ENCODE measurements around the gene RAET1G. TPM values are rescaled to one million over a fixed set of nuclear protein-coding genes. Genes with fewer than 3 reads are reported as not detected.
"Not testable (repeated sequence)": the region's sequence is repeated elsewhere in the genome, so short reads cannot be mapped to it uniquely, and the experiment has no call there.

RAET1G gene
- total RNA-seq, 2 experiments from 2014 or later: not detected

GRCh38 chr6:149948616-149949015 lies 25.7 kb upstream of the RAET1G start:
- intact Hi-C loops (cut with micrococcal nuclease): no loop called here
- CTCF ChIA-PET: interaction anchor here (2.7 kb wide), 1 partner anchor 68 kb away, joined by 5 read pairs; no protein-coding TSS in a partner anchor
- Mint-ChIP-seq H3K27ac (no peak overlapping the region), H3K4me1 (ENCODE audit: low read depth) (peaks cover 3% of the 10 kb centered on the region), H3K9me3 (no peaks in the 10 kb centered on the region), H3K4me3 (no peak overlapping the region), H3K36me3 (ENCODE audit: low read depth) (no peaks in the 10 kb centered on the region), H3K27me3 (peaks cover 40% of the 10 kb centered on the region)
- ATAC-seq (no peak), DNase-seq (no peak)
- POLR2A ChIA-PET: no interaction called here
- no peak for TF ChIP-seq CTCF (IDR thresholded peaks at IDR 0.05)

GRCh38 chr6:149948011-149948410 lies 25.1 kb upstream of the RAET1G start:
- POLR2A ChIA-PET: no interaction called here
- H3K9me3 Mint-ChIP-seq: no peaks in the 10 kb centered on the region
- H3K27ac Mint-ChIP-seq: no peak overlapping the region
- DNase-seq (no peak), ATAC-seq (no peak)
- TF ChIP-seq CTCF (IDR thresholded peaks at IDR 0.05): no peak
- no peak overlapping the region for H3K4me3 Mint-ChIP-seq
- no peaks in the 10 kb centered on the region for H3K36me3 Mint-ChIP-seq (ENCODE audit: low read depth)
- peaks cover 34% of the 10 kb centered on the region for H3K27me3 Mint-ChIP-seq
- CTCF ChIA-PET: interaction anchor here (2.7 kb wide), 1 partner anchor 68 kb away, joined by 5 read pairs; no protein-coding TSS in a partner anchor
- no peaks in the 10 kb centered on the region for H3K4me1 Mint-ChIP-seq (ENCODE audit: low read depth)
- intact Hi-C loops (cut with micrococcal nuclease): no loop called here

- H3K4me1 Mint-ChIP-seq (ENCODE audit: low read depth); H3K4me3 Mint-ChIP-seq; H3K27ac Mint-ChIP-seq; H3K9me3 Mint-ChIP-seq; intact Hi-C loops (cut with micrococcal nuclease); ATAC-seq; POLR2A ChIA-PET; H3K36me3 Mint-ChIP-seq (ENCODE audit: low read depth); DNase-seq: not testable (repeated sequence)
- CTCF ChIA-PET: interaction anchor here (2.7 kb wide), 1 partner anchor 69 kb away, joined by 5 read pairs; no protein-coding TSS in a partner anchor
- H3K27me3 Mint-ChIP-seq: peaks cover 31% of the 10 kb centered on the region
Measured at GRCh38 chr6:149947533-149947932, 24.6 kb upstream of the RAET1G start.

- CTCF ChIA-PET; H3K9me3 Mint-ChIP-seq; H3K36me3 Mint-ChIP-seq (ENCODE audit: low read depth); H3K27ac Mint-ChIP-seq; ATAC-seq; DNase-seq; H3K4me3 Mint-ChIP-seq; POLR2A ChIA-PET; intact Hi-C loops (cut with micrococcal nuclease); H3K4me1 Mint-ChIP-seq (ENCODE audit: low read depth): not testable (repeated sequence)
- peaks cover 29% of the 10 kb centered on the region for H3K27me3 Mint-ChIP-seq
Measured at GRCh38 chr6:149946631-149947030, 23.7 kb upstream of the RAET1G start.

GRCh38 chr6:149945276-149945675 lies 22.4 kb upstream of the RAET1G start:
- H3K4me1 Mint-ChIP-seq (ENCODE audit: low read depth); ATAC-seq; CTCF ChIA-PET; DNase-seq; POLR2A ChIA-PET; H3K27ac Mint-ChIP-seq; H3K4me3 Mint-ChIP-seq; H3K36me3 Mint-ChIP-seq (ENCODE audit: low read depth); H3K9me3 Mint-ChIP-seq; intact Hi-C loops (cut with micrococcal nuclease): not testable (repeated sequence)
- H3K27me3 Mint-ChIP-seq: peaks cover 28% of the 10 kb centered on the region

- peaks cover 23% of the 10 kb centered on the region for H3K4me1 Mint-ChIP-seq (ENCODE audit: low read depth)
- DNase-seq; H3K27ac Mint-ChIP-seq; intact Hi-C loops (cut with micrococcal nuclease); H3K4me3 Mint-ChIP-seq; CTCF ChIA-PET; H3K36me3 Mint-ChIP-seq (ENCODE audit: low read depth); ATAC-seq; POLR2A ChIA-PET; H3K9me3 Mint-ChIP-seq: not testable (repeated sequence)
- peaks cover 33% of the 10 kb centered on the region for H3K27me3 Mint-ChIP-seq
Measured at GRCh38 chr6:149943321-149943720, 20.4 kb upstream of the RAET1G start.

GRCh38 chr6:149942461-149942829 lies 19.5 kb upstream of the RAET1G start:
- intact Hi-C loops (cut with micrococcal nuclease): no loop called here
- Mint-ChIP-seq H3K27me3 (peaks cover 32% of the 10 kb centered on the region), H3K4me1 (ENCODE audit: low read depth) (peaks cover 25% of the 10 kb centered on the region), H3K9me3 (no peaks in the 10 kb centered on the region), H3K36me3 (ENCODE audit: low read depth) (no peaks in the 10 kb centered on the region), H3K27ac (no peak overlapping the region), H3K4me3 (peak overlapping the region; percentile 77)
- ChIA-PET POLR2A (no interaction called here), CTCF (no interaction called here)
- ATAC-seq (no peak), DNase-seq (no peak)
- TF ChIP-seq CTCF (IDR thresholded peaks at IDR 0.05): no peak
